OCI-LY3 (cell line): ENCODE data around the gene PTCHD4.

Experiments used
- CTCF ChIP-seq: fragments of 200-600, 300-600 bp; sonication (generic); IDR thresholded peaks from 2 replicates; pipeline ENCODE4 v1.5.1; 2014; ENCODE audit warnings: antibody characterized with exemption, low read length, low read depth
- EZH2phosphoT487 ChIP-seq: fragments of 200-600 bp; shearing (Covaris generic); IDR thresholded peaks from 2 replicates; pipeline ENCODE4 v1.6.1; 2018; ENCODE audit warnings: antibody characterized with exemption, mixed run types, low read depth

- TF ChIP-seq CTCF (peak; percentile 51), EZH2phosphoT487 (no peak)
These were observed 24.8 kb downstream of the PTCHD4 start for GRCh38 chr6:48086187-48086586.
